Left lobe of liver (tissue), 2 donors: Measurements from ENCODE around the gene PCDHGA1. TPM values are rescaled to one million over a fixed set of nuclear protein-coding genes. Genes with fewer than 3 reads are reported as not detected.
"Not testable (repeated sequence)": the region's sequence is repeated elsewhere in the genome, so short reads cannot be mapped to it uniquely, and the experiment has no call there.

ENCODE experiments used
- ATAC-seq: fragments of 200-7000 bp; cut with Tn5 transposase; one replicate; pipeline ENCODE4 v1.9.1; 2020; ENCODE audit warnings: mild to moderate bottlenecking, moderate library complexity
- DNase-seq: peaks from one replicate; pipeline ENCODE4 v3.0.0-alpha.2; 2020; ENCODE audit warnings: low spot score
- total RNA-seq: library from RNA; stranded (reverse); gene quantifications from one replicate; pipeline ENCODE4 v1.2.1, GENCODE V29; 2021
- donor health status: DM: no; HTN: no; CAD: no; lungs with moderate emphysema.
- donor health status: DM: no; HTN: yes; CAD: no.

Gene PCDHGA1
- total RNA-seq, 1 donor from 2014 or later = 0.10 TPM

- ATAC-seq, DNase-seq: not testable (repeated sequence)
Observed at GRCh38 chr5:141375444-141376155, 45.3 kb downstream of the PCDHGA1 start.

DNA sequence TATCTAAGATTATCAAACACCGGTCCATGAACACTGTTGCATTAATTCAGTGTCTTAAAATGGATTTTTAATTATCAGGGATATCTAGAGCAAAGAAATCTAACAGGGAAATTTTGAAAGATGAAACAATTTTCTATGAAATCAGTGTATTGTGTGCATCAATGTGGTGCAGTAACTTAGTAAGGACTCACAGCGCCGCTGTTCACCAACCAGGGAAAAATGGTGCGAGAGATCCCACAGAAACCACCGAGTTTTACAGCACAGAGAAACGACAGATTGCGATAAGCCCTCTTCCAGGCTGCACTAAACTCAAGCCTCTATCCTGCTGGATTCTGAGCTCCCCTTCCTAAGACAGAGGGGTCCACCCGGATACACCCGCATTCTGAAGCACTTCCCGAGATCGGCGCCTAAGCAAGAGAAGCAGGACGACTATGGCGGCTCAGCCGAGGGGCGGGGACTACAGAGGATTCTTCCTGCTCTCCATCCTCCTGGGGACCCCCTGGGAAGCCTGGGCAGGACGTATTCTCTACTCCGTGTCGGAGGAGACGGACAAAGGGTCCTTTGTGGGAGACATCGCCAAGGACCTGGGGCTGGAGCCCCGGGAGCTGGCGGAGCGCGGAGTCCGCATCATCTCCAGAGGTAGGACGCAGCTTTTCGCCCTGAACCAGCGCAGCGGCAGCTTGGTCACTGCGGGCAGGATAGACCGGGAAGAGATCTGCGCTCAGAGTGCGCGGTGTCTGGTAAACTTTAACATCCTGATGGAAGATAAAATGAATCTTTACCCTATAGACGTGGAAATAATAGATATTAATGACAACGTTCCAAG, 52.4 kb downstream of the PCDHGA1 start, which contains the start of gene PCDHGA7:
Gene PCDHGA7 (plus strand): TSS at position 274 of the 826 bp plus-strand sequence. CDS start 158 bp downstream, at position 432.
- DNase-seq (no peak), ATAC-seq (no peak)

GRCh38 chr5:141383345-141383744, 53.0 kb downstream of the PCDHGA1 start:
- DNase-seq (no peak), ATAC-seq (no peak)

GRCh38 chr5:141384471-141385267, 54.4 kb downstream of the PCDHGA1 start:
- ATAC-seq = no peak
- no peak for DNase-seq

GRCh38 chr5:141387557-141388311, 57.4 kb downstream of the PCDHGA1 start, which contains the start of gene PCDHGB4:
PCDHGB4 (plus strand) TSS chr5:141387698; CDS start chr5:141387885, 187 bp downstream.
- ATAC-seq = peak; percentile 97
- DNase-seq = not testable (repeated sequence)

- ATAC-seq (no peak), DNase-seq (no peak)
Observed at GRCh38 chr5:141388661-141389060, 58.3 kb downstream of the PCDHGA1 start.

- DNase-seq (no peak), ATAC-seq (no peak)
Observed at GRCh38 chr5:141389153-141390042, 59.1 kb downstream of the PCDHGA1 start.

DNA sequence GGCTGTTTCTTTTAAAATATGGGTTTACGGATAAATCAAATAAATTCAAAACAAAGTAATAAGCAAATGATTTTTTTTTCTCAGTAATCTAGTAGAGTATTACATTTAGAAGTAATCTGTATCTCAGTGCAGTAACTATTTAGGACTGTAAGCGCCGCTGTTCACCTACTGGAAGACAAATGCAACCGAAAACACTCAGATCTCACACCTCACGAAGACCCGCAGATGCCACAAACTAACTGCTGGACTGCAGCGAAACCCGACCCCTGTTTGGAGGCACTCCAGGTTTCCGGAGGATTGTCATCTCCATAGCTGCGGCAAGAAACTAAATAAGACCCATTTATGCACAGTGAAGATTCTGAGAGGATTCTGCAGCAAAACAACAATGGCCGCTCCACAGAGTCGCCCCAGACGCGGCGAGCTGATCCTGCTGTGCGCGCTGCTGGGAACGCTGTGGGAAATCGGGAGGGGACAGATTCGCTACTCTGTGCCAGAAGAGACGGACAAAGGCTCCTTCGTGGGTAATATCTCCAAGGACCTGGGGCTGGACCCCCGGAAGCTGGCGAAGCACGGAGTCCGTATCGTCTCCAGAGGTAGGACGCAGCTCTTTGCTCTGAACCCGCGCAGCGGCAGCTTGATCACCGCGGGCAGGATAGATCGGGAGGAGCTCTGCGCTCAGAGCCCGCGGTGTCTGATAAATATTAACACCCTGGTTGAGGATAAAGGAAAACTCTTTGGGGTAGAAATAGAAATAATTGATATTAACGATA, 62.3 kb downstream of the PCDHGA1 start, which contains the start of gene PCDHGA8:
Gene PCDHGA8 (plus strand): TSS at position 205 of the 770 bp plus-strand sequence. CDS start 181 bp downstream, at position 386.
- ATAC-seq (no peak), DNase-seq (no peak)

DNA sequence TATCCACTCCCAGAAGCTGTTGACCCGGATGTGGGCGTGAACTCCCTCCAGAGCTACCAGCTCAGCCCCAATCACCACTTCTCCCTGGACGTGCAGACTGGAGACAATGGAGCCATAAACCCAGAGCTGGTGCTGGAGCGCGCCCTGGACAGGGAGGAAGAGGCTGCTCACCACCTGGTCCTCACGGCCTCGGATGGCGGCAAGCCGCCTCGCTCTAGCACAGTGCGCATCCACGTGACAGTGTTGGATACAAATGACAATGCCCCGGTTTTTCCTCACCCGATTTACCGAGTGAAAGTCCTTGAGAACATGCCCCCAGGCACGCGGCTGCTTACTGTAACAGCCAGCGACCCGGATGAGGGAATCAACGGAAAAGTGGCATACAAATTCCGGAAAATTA, 63.0 kb downstream of the PCDHGA1 start:
- no peak for ATAC-seq
- no peak for DNase-seq

GRCh38 chr5:141394401-141395187, 64.3 kb downstream of the PCDHGA1 start:
- DNase-seq, ATAC-seq: not testable (repeated sequence)

GRCh38 chr5:141397756-141398551, 67.6 kb downstream of the PCDHGA1 start, which contains the start of gene PCDHGB5:
PCDHGB5 (plus strand) TSS chr5:141397947; CDS start chr5:141398128, 181 bp downstream.
- DNase-seq = peak; percentile 64
- ATAC-seq = peak; percentile 99

DNA sequence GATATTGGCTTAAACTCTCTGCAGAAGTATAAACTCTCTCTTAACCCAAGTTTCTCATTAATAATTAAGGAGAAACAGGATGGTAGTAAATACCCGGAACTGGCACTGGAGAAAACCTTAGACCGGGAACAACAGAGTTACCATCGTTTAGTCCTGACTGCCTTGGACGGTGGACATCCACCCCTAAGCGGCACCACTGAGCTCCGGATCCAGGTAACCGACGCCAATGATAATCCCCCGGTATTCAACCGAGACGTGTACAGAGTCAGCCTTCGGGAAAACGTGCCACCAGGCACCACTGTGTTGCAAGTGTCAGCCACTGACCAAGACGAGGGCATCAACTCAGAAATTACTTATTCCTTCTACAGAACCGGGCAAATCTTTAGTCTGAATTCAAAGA, 68.3 kb downstream of the PCDHGA1 start:
- DNase-seq = no peak
- ATAC-seq = no peak

DNA sequence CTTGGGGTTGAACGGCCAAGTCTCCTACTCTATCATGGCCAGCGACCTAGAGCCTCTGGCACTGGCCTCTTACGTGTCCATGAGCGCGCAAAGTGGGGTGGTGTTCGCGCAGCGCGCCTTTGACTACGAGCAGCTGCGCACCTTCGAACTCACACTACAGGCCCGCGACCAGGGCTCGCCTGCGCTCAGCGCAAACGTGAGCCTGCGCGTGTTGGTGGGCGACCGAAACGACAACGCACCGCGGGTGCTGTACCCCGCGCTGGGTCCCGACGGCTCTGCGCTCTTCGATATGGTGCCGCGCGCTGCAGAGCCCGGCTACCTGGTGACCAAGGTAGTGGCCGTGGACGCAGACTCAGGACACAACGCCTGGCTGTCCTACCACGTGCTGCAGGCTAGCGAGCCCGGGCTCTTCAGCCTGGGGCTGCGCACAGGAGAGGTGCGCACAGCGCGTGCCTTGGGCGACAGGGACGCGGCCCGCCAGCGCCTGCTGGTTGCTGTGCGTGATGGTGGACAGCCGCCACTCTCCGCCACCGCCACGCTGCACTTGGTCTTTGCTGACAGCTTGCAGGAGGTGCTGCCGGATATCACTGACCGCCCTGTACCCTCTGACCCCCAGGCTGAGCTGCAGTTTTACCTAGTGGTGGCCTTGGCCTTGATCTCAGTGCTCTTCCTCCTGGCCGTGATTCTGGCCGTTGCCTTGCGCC, 69.4 kb downstream of the PCDHGA1 start:
- DNase-seq (no peak), ATAC-seq (no peak)

GRCh38 chr5:141402553-141403243, 72.4 kb downstream of the PCDHGA1 start, which contains the start of gene PCDHGA9:
PCDHGA9 (plus strand) TSS chr5:141402778; CDS start chr5:141402953, 175 bp downstream.
- ATAC-seq (peak; percentile 66), DNase-seq (no peak)

DNA sequence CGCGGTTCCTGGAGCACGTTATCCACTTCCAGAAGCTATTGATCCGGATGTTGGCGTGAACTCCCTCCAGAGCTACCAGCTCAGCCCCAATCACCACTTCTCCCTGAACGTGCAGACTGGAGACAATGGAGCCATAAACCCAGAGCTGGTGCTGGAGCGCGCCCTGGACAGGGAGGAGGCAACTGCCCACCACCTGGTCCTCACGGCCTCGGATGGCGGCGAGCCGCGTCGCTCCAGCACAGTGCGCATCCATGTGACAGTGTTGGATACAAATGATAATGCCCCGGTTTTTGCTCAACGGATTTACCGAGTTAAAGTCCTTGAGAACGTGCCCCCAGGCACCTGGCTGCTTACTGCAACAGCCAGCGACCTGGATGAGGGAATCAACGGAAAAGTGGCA, 73.1 kb downstream of the PCDHGA1 start:
- DNase-seq (no peak), ATAC-seq (no peak)
